ENCODE measurements around the gene SYT1.
"Not testable (repeated sequence)": the region's sequence is repeated elsewhere in the genome, so short reads cannot be mapped to it uniquely, and the experiment has no call there.

Gene SYT1

DNA sequence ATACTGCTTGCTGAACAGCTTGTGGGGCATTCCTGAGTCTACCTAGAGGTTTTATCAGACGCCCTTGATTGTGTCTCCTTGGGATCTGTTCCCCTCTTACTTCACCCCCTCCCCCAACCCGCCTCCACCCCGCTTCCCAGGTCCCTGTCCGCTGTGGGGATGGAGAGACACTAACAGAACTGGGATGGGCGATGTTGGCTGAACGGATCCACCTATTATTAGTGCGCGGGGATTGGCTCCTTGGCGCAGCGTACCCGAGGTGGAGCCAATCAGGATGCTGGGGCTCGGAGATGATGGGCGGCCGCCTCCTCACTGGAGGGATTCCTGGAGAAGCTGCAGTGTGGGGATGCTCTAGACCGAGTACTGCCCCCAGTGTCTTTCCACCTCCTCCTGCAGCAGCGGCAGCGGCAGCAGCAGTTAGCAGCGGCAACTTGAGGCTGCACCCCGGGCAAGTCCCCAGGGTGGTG is at the start of gene SYT1:
Gene SYT1 (plus strand): TSS at position 372 of the 467 bp plus-strand sequence.
- DNase-seq, result no peak

DNA sequence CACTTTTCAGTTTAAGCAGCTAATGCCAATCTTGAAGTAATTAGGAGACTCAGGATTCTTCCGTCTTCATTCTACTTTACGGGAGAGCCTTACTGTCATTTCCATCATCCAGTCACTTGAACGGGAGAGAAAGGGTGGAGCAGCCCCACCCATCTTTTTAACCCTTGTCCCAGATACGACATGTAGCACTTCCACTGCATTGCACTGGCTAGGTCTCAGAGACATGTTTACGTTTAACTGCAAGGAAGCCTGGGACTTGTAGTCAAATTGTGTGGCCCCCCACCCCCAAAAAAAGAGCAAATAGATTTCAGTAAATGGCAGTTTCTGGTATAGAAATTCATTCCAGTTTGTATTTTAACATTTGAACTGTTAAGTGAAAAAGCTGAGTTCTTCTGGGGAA is 46.1 kb upstream of the SYT1 start:
- no peak for DNase-seq

DNA sequence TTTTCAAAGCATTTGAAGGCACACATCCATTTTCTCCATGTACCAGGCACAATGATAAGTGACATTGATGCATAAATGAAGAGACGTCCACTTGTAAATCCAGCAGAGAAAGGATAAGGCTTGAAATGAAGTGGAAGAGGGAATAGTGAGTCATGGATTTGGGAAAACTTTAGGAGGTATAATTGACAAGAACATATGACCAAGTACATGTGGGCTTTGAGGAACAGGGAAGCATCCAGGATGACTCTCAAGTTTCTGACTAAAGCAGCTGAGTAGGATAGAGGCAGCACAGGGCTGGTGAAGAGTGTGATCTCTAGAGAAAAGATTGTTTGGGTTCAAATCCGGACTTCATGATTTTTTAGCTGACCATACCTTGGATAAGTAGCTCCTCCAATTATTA is 43.6 kb upstream of the SYT1 start:
- DNase-seq, result no peak

DNA sequence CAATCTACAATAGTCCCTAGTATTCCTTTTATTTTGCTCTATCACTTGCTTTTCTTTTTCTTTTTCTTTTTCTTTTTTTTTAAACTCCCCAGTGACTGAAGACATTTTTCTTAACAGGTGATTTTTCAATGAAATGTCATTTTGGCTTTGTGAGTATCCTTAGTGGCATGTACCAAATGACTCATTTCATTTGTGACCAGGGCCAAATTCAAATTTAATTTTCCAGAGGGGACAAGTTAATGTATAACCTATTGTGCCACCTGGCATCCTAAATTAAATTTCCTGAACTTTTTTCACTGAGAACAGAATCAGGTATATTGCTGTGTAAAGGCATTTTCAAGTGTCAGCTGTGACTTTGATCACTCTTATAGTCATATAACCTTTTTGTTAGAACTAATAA is 39.7 kb upstream of the SYT1 start:
- no peak for DNase-seq

DNA sequence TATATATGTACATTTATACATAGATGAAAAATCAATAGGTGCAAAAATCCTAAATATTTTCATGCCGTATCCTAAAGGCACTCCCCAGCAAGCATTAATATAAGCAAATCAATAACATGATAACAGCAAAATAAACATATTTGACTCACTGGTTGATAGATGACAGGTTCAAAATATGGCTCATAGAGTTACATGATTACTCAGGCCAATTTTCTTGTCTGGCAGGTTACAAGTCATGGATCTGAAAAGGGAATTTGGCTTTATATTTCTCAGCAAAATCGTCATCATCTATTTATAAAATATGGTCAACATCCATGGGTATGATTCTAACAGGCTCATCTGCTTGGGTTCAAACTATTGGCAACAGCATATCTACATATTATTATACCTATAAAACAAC is 34.9 kb upstream of the SYT1 start:
- DNase-seq, result no peak

DNA sequence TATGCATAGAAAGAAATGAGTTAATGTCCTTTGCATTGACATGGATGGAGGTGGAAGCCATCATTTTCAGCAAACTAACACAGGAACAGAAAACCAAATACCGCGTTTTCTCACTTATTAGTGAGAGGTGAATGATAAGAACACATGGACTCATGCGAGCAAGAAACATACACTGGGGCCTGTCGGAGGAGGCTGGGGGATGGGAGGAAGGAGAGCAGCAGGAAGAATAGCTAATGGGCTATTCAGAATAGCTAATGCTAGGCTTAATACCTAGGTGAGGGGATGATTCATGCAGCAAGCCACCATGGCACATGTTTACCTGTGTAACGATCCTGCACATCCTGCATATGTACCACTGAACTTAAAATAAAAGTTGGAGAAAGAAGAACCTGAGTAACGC is 29.1 kb upstream of the SYT1 start:
- DNase-seq, result no peak

DNA sequence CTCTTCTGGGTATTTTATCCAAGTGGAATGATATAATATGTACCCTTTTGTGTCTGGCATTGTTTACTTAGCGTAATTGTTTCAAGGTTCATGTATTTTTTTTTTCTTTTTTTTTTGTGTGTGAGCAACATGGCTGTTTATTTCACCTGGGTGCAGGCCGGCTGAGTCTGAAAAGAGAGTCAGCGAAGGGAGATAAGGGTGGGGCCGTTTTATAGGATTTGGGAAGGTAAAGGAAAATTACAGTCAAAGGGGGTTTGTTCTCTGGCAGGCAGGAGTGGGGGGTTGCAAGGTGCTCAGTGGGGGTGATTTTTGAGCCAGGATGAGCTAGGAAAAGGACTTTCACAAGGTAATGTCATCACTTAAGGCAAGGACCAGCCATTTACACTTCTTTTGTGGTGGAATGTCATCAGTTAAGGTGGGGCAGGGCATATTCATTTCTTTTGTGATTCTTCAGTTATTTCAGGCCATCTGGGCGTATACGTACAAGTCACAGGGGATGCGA is 24.0 kb upstream of the SYT1 start:
- not testable (repeated sequence) for DNase-seq

DNA sequence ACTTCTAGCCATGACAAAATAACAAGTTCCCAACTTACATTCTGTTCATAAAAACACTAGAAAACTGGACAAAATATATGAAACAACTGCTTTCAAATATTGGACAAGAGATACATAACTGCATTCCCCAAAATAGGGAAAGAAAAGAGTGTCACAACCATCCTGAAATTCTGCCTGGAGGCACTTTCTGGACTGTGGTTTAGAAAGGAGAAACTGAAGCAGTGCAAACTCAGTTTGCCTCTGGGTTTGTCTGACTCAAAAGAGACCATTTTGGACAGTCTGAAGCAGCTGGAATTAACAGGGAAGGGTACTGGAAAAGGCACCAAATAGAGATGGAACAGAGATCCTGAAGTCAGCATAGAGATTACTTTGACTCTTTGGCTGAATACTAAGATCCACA is 11.3 kb upstream of the SYT1 start:
- DNase-seq, result no peak

DNA sequence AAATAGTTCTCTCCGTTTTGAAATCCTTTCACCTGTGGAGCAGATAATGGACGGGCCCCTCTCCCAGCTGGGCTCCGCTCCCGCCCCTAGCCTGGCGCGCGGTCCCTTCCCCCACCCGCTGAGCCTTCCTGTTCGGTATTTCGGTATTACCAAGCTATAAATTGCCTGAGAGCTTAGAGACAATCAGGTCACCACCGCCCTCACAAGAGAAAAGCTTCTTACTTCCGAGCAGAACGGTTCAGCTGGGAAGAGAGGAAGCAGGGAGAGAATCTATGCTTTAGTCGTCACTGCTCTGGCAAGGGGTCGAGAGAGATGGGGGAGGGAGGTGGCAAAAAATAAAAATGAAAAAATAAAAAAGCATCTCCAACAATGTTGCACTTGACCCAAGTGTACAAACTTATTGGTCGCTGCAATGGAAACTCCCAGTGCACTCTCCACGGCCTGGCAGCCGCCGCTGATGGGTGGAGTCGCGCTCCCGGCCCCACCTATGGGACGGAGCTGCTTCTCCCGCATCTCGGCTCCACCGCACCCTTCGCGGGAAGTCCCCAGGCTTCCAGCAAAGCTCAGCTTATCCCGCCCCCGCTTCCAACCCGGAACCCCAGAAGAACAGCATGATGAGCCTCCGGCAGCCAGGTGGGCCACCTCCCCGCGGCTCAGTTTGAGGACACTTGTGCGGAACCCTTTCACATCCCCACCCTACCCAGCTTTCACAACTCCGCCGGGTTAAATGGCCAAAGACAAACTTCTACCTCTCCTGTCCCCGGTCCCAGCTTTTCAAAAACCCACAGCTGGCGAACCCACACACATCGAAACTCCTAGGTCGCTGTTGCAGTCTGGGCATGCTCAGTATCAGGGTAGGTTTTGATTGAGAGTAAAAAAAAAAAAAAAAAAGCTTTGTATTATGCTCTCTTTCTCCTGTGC is 832 bp upstream of the SYT1 start:
- no peak for DNase-seq

DNA sequence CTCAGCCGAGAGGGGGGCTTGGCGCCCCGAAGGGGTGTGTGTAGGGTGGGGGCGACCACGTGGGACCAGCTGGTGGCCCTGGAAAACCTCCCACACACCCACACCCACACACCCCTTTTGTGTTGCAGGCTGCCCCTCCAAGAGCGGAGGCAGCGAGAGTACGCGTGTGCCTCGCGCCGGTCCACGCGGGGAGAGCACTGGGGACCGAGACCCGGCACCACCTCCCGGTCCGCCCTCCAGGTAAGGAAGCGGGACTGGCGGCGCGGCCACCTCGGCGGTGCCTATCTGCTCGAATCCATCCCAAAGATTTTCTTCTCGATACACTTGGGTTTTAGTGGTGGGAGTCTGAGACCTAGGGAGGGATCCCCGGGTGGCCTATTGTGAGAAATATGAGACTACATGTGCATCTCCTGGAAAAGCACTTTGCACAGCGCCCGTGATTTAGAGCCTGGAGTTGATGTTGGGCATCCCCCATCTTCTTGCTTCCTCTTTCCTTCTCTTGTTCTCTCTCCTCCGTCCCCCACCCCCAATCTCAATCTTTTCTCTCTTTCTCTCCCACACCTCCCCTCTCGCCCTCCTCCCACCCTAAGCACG is 393 bp downstream of the SYT1 start:
- no peak for DNase-seq

DNA sequence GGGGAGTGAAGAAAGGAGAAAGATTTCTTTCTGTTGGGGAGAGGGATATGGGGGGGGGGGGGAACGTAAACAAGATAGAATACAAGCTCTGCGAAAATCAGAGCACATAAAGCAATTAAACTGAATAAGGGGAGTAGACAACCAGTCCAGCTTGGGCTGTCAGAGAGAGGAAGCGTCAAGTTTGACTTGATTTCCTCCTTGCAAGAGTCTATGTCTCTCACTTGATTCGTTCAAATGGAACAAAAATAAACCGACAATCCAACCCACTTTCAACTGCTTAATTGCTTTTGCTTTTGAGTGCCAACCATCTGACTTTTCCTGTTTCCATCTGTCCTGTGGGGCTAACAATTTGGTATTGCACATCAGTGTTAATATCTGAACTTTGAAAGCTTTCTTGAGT is 942 bp downstream of the SYT1 start:
- DNase-seq, result no peak

DNA sequence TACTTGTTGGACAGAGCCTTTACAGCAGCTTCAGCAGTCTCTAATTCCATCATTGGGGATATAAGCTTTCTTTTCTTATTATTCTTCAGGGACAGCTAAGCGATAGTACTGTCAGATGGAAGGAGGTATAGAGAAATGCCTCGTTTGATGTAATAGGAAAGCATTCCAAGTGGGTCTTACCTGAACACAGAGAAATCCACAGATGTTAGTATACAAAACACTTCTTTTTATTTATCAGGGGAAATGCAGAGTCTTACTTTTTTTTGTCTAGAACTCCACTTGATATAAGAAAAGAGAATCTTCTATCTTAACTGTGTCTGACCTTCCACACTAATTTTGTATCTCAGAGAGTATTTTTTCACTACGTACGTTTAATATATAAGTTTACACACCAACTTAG is 1.9 kb downstream of the SYT1 start:
- DNase-seq, result no peak

DNA sequence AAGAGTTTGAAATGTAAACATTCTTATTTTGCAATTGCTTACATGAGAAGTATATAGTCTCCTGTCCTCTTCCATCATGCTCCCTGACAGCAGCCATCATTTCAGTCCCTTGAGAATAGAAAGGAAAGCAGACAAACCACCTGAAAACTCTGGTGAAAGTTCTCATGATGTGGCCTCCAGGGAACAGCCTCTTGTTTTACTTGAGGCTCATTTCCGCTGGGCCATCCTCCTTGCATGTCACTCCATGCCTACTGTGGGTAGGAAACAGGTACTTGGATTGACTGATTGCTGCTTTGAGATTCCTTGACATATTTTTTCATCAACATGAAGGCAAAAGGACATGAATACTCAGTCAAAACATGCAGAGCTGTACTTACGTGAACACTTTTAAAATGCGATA is 6.0 kb downstream of the SYT1 start:
- no peak for DNase-seq

DNA sequence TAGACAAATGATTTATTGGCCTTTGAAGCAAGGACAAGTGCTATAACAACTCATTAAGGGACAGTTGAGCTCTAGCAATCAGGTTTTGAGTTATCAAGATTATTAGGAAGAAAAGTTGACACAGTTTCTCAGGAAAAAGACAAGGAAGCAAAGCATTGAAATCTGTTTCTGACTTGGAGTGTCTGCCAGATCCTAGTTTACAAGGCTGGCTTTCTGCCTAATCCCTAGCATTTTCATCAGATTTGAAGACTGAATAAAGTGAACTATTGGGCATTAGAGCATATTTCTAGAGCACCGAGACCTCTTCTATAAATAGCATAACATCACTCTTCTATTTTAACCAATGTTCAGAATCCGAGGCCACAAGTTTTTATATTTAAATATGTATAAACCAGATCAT is 7.0 kb downstream of the SYT1 start:
- DNase-seq, result no peak

DNA sequence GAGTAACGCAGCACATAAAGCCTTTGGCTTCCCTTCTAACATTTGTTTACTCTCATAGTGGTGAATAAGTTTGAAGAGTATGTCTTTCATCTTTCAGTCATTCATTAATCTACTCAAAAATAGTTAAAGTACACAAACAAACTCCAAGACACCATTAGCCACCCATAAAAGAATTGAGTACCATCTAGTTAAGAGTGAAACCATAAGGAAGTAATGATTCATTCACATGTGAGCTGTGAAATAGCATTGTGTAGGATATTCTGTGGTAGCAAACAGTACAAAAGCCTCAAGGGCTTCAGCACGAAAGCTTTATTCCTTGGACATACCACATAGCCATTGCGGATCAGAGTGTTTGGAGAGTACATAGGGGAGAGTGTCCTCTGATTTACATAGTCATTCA is 13.9 kb downstream of the SYT1 start:
- DNase-seq, result no peak

DNA sequence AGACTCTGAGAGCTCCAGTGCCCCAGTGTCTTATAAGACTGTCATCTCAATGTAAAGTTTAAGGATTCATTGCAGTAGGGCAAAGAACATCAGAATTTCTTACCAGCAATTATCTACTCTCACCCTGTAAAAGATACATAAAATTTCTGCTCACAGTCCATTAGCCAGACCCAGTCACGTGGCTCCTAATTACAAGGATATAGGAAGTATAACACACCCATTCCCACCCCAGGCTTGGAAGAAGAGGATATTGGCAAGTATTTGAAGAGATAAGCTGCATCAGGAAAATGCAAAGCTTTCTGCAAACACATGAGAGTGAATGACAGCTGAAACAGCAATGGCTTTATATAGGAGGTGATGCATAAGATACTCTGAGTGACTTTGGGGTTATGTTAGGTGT is 14.3 kb downstream of the SYT1 start:
- DNase-seq, result no peak

DNA sequence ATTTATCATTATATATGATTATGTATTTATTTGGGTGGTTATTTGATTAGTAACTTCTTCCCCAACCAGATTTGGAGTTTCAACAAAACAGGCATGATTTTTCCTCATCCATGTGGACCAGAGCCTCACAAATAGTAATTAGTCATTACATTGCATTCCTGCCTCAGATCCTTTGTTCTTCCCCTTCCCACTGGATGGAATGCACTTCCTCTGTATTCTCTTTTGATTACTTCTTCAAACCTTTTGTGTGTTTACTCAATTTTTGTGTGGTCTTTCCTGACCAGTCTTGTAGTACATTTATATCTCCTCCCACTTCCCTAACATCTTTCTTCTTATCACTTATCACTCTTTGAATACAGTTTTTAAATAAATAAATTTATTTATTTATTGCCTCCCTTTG is 15.5 kb downstream of the SYT1 start:
- no peak for DNase-seq

DNA sequence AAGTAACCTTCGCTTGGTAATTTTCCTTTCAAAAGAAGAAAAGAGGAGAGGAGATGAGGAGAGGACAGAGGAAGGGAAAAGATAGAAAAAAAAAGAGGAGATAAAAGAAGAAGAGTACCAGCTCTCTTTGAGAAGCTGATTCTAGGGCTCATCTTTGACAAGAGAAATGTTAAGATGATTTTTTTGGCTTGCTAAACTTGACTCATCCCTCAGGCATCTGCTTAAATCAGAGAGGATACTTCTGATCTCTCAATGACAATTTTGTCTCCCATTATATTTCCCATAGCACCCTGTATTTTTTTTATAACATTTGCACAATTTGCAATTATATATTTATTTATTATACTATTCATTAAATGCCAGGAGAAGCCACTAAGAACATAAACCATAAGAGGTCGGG is 17.1 kb downstream of the SYT1 start:
- DNase-seq, result no peak

DNA sequence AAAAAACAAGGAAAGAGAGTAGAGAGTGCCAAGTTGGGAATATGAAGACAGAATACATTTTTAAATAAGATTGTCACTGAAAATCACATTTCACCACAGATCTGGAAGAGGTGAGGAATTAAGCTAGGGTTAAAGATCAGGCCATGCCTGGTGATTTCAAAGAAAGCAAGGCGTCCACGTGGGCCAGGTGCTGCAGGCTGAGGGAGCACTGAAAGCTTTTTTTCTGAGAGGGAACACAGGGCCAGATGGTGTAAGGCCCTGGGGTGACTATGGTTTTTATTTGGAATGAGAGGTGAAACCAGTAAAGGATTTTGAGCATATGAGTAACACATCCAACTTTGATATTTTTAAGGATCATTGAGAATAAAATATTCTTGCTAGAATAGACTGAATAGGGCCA is 20.9 kb downstream of the SYT1 start:
- DNase-seq, result no peak

DNA sequence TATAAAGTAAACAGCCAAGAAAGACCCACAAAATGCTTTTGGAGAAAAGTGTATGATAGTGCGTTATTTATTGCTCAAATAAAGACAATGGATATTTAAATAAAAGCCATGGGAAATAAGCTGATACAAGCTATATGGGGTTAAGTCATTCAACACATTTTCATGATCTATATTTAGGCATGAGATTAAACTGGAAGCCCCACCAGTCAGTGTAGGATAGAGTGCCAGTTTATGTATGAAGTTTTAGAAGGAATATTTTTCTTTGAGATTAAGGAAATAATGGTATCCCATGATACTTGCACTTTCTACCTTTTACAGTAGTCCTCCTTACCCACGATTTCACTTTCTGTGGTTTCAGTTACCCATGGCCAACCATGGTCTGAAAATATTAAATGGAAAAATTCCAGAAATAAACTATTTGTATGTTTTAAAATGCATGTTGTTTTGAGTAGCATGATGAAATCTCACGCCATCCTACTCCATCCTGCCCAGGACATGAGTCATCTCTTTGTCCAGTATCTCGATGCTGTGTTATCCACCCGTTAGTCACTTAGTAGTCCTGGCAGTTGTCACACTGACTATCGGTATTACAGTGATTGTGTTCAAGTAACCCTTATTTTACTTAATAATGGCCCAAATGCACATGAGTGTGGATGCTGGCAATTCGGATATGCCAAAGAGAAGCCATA is 22.3 kb downstream of the SYT1 start:
- no peak for DNase-seq

DNA sequence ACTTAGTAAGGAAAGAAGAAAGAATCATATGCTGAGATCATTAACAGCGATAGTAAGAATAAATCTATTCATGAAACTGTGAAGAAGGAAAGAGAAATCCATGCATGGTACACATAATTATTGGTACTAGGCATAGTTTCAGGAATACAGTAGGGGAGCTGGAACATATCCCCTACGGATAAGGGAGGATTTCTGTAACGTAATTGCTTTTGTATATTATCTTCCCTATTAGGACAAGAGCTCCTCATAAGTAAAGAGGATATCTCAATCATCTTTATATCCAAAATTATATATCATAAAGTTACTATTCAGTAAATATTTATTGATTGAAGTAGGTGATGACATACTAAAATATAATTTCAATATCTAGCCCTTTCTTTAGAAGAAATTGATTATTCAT is 22.9 kb downstream of the SYT1 start:
- no peak for DNase-seq

DNA sequence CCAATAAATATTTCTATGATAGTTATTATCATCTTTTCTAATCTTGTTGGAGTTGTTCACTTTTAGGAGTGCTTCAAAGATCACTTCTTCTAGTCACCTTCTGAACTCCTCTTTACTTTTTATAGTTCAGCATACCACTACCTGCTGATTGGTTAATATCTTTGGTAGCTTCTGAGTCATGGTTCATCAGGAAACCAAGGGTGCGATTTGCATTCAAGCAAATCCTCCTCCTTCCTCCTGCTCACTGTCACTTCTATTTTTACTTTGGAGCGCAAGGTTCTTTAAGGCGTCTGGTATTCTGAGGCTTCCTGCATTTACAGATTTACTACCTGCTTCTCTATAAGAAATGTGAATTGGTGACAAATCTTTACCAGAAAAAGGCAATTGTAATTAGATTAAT is 24.0 kb downstream of the SYT1 start:
- no peak for DNase-seq

DNA sequence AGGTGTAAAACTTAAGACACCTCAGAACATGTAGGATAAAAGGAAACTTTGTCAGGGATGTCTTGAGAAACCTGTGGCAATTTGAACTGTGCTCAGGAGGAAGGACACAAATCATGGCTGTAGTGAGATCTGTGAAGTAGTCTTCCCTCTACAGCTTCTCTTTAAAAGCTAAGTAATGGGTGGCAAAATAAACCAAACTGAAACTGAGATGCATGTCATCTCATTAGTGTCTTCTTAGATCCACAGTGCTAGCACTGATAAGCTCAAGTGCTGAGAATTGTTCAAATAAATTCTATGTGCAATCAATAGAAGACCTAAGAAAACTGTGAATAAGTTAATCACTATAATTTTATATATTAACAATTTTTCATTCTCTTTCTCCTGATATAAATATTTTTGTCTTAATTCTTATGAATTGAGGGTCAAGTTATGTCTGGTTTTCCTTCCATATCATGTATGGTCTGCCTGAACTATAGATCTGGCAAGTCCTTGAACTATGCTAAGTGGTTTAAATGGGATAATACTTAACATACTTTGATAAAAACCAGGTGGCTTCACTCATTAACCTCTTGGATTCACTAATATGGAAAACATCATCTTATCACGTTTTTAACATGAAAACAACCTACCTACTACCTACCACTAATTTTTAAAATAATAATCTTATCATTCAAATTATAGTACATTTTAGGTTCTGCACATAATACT is 27.2 kb downstream of the SYT1 start:
- no peak for DNase-seq

Measured in stimulated activated CD4-positive, alpha-beta T cell treated with anti-CD3 and anti-CD28 coated beads, Interleukin-15, amount 100 ng/mL, for 24 hours (primary cell).